Measurements from ENCODE around the gene FAM168A.
A peak's percentile ranks its signal among the peaks of the same experiment; 100 is the strongest.
"Not testable (repeated sequence)": the region's sequence is repeated elsewhere in the genome, so short reads cannot be mapped to it uniquely, and the experiment has no call there.

Gene FAM168A

GRCh38 chr11:73465023-73465675 is 132.8 kb downstream of the FAM168A start:
- no peak for DNase-seq

- DNase-seq: no peak
Observed at GRCh38 chr11:73464347-73464746, 133.6 kb downstream of the FAM168A start.

DNA sequence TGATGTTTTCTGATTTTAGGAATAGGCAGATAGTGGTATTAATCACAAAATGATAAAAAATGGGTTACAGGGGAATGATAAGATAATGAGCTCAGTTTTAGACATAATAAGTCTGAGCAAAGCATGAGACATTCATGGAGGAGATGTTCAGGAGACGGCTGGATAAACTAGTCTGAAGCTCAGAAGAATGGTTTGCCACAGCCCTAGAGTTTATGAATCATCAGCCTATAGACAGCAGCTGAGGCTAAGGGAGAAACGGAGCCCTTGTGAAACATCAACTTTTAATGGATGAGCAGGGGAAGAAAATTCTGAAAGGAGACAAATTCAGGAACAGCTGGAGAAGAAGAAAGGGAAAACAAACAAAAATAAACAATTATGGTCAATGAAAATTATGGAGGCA is 134.6 kb downstream of the FAM168A start:
- no peak for DNase-seq

GRCh38 chr11:73461964-73462363 is 135.9 kb downstream of the FAM168A start:
- DNase-seq: no peak

DNA sequence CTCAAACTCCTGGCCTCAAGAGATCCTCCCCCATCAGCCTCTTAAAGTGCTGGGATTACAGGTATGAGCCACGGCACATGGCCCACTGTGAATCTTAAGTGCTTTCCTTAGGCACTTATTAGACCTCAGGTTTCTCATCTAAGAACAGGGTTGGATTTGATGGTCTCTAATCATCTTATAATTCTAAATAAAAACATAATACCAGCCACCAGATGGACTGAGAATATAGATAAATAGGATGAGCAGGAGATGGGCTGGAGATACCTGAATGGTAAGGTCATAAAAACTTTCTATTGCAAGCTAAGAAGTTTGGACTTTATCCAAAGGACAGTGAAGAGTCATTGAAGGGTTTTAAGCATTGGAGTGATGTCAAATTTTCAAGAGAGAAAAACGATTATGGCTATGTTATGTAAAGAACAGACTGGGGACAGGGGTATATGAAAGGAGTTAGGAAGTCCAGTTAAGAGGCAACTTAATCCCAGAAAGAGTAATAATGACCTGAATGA is 136.5 kb downstream of the FAM168A start:
- DNase-seq: no peak

DNA sequence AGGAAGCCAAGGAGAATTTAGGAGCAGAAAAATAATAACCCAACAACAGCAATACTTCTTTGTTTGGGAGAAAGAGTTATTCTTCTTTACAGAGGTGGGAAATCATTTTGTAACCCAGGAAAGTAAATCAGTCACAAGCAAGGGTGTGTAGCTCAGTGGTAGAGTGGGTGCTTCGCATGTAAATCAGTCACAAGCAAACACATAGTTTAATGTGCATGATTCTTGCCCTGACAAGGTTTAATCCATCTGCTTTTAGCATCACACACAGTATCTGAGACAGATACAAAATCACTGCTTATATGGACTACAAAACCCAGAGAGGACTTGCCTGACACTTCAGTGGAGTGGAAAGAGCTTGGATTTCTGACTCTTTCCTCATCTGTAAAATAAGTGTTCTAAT is 139.7 kb downstream of the FAM168A start:
- no peak for DNase-seq

DNA sequence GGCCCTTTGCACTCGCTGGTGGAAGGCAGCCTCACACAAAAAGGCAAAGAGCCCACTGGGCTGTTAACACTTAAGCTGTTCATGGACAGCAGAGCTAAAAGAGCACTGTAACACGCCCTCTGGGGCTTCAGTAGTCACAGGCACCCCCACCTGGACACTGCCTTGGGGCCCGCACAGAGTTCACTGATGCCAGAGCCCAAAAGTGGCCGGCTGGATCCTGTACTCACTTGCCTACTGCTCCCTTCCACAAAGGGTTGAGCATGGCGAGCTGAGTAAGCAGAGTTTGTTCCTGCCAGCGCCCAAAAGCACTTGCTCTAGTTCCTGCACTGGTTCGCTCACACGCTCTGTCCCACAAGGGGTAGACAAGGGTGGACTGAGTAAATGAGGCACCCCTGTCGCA is 142.9 kb downstream of the FAM168A start:
- no peak for DNase-seq

- DNase-seq: no peak
Observed at GRCh38 chr11:73453562-73453961, 144.3 kb downstream of the FAM168A start.

- DNase-seq: no peak
Observed at GRCh38 chr11:73452726-73453125, 145.2 kb downstream of the FAM168A start.

GRCh38 chr11:73451896-73452295 is 146.0 kb downstream of the FAM168A start:
- no peak for DNase-seq

GRCh38 chr11:73446766-73447165 is 151.1 kb downstream of the FAM168A start:
- no peak for DNase-seq

GRCh38 chr11:73445980-73446379 is 151.9 kb downstream of the FAM168A start:
- DNase-seq: no peak

- DNase-seq: no peak
Observed at GRCh38 chr11:73439002-73439843, 158.7 kb downstream of the FAM168A start.

DNA sequence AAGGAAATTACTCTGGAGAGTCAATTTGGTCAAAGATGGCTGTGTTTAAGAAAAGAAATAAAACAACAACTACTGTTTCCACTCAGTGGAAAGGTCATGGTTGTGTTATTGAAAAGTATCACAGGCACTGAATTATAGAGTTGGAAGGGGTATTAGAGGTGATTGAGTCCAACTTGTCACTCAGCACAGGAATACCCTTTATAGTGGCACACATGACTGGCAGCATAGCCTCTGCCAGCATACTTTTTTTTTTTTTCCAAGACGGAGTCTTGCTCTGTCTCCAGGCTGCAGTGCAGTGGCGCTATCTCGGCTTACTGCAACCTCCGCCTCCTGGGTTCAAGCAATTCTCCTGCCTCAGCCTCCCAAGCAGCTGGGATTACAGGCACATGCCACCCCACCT is 161.1 kb downstream of the FAM168A start:
- not testable (repeated sequence) for DNase-seq

- no peak for DNase-seq
Observed at GRCh38 chr11:73431396-73431795, 166.5 kb downstream of the FAM168A start.

DNA sequence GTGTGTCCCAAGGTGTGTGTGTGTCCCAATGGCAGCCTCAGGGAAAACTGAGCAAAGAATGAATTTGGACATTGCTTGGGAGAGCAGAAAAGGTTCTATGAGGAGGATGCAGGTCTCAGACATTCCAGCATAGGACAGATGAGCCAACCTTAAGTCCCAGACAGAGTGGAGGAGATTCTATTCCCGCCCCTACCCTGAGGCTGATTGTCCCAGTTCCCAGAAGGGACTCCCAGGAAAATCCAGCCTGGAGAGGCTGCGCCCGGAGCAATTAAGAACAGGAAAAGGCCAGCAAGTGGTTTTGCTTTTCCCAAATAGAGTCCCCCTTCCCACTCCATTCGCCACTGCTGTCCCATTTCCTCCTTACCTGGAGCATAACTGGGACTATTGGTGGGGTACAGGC is 167.6 kb downstream of the FAM168A start:
- DNase-seq: no peak

DNA sequence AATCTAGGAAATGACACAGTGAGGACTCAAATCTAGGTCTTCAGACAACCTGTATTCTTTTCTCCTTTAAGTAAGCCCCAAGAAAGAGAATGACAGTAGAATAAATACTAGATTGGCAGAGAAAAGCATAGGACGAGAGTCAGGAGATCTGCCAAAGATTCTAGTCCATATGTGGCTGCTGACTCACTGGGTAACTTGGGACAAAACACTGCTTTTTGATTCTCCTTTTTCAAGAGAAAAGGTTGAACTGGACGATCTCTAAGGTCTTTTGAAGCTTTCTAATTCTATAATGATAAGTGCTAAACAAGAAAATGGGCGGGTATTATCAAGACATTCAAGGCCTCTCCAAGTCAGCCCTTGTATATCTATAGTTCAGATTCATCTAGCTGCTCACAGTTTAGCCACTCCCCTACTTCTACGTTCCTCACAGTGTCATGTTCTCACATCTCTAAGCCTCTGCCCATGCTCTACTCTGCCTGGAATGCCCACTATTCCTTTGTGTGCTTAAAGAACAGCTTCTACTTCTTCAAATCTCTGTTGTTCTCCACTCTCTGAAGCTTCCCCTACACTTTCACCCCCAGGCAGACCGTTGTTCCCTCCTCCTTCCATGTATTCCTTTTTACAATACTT is 168.7 kb downstream of the FAM168A start:
- no peak for DNase-seq

DNA sequence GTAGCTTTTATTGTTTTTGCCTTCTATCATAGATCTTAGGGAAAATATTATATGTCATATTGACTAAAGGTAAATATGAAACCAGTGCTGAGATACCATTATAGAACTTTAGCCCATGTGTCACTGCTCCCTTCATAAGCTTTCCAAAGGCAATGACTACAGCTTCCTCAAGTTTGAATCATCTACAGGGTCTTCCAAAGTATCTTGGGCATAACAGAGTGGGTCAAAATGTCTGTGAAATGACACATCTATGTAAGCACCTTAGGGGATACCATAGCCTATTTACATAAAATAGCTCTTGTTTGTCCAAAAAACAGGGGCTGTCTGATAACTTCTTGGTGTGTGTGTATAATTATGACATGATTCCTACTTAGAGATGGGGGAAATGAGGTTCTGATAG is 169.2 kb downstream of the FAM168A start:
- no peak for DNase-seq

DNA sequence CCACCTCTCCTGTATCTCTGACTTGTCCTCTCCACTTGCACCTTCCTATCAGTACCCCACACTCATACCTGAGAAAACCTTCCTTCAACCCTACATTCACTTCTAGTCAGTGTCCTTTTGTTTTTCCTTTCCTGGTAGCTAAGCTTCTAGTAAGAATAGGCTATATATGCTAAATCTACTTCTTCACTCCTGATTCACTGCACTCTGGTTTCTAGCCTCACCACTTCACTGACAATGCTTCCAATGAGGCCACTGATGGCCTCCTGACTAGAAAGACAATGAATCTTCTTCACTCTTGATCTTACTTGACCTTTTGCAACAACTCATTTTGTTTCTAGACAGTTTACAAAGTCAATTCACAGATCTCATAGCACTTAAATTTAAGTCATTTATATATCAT is 169.7 kb downstream of the FAM168A start:
- no peak for DNase-seq

DNA sequence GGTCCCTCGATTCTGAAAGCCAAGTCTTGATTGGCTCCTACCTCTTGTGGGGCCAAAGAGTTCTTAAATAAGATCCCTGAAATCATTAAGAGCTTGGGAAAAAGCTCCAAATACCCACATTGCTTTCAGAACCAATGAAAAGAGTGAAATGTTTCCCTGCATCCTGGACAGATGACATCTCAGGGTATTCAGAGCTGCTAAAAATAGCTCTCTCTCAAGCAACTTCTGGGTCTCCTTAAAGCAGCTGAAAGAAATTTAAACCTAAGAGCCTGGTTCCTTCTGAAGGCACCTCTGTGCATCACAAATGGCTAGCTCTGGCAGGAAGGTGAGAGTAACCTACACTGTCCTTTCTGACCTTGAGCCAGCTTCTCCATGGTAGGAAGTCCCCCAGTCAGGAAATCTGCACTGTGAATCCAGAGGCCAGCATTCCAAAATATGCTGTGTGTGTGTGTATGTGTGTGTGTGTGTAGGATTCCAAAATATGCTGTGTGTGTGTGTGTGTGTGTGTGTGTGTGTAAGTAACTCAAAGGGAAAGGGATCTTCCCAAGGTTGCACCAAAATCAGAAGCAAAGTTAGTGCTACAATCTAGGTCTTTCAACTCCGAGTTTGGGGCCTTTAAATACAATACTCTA is 171.6 kb downstream of the FAM168A start:
- peak; percentile 41 for DNase-seq

- no peak for DNase-seq
Observed at GRCh38 chr11:73425108-73425507, 172.8 kb downstream of the FAM168A start.

- DNase-seq: no peak
Observed at GRCh38 chr11:73423506-73423905, 174.4 kb downstream of the FAM168A start.

DNA sequence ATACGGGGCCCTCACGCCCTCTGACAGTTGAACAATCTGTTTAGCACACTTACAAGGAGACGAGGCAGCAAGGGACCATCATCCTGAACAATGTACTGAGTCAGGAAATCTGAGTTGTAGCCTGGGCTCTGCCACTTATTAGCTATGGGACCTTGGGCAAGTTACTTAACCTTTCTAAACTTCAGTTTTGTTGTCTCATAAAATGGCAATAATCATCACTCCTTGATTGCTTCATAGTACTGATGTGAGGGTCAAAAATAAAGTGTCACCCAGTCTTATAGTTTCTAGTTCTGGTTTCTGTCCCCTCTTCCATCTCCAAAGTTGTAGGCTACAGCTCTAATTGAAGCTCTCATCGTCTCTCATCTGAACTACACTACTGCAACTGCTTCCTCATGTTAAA is 175.0 kb downstream of the FAM168A start:
- no peak for DNase-seq
